Measurements from ENCODE around the gene PSME3IP1.
"Not testable (repeated sequence)": the region's sequence is repeated elsewhere in the genome, so short reads cannot be mapped to it uniquely, and the experiment has no call there.

PSME3IP1 gene

GRCh38 chr16:57196753-57197152, 10.9 kb upstream of the PSME3IP1 start:
- no peak for DNase-seq

GRCh38 chr16:57196286-57196685, 10.4 kb upstream of the PSME3IP1 start:
- DNase-seq = no peak

GRCh38 chr16:57194512-57194911, 8.7 kb upstream of the PSME3IP1 start:
- no peak for DNase-seq

GRCh38 chr16:57192720-57193486, 7.1 kb upstream of the PSME3IP1 start:
- no peak for DNase-seq

- DNase-seq = peak in 1 of 2 experiments; percentile 12
Measured at GRCh38 chr16:57192146-57192545, 6.3 kb upstream of the PSME3IP1 start.

GRCh38 chr16:57191056-57191571, 5.3 kb upstream of the PSME3IP1 start:
- no peak for DNase-seq

GRCh38 chr16:57190136-57190535, 4.3 kb upstream of the PSME3IP1 start:
- DNase-seq = no peak

- not testable (repeated sequence) for DNase-seq
Measured at GRCh38 chr16:57189527-57189926, 3.7 kb upstream of the PSME3IP1 start.

- no peak for DNase-seq
Measured at GRCh38 chr16:57188711-57189002, 2.8 kb upstream of the PSME3IP1 start.

- peak in 1 of 2 experiments; percentile 47 for DNase-seq
Measured at GRCh38 chr16:57187902-57188710, 2.3 kb upstream of the PSME3IP1 start.

GRCh38 chr16:57186872-57187854, 1.3 kb upstream of the PSME3IP1 start:
- DNase-seq = peak; percentile 17 to 47

GRCh38 chr16:57185446-57185944, 344 bp downstream of the PSME3IP1 start:
- DNase-seq = peak; percentile 46 to 59

- no peak for DNase-seq
Measured at GRCh38 chr16:57184887-57185445, 873 bp downstream of the PSME3IP1 start.

GRCh38 chr16:57184113-57184512, 1.7 kb downstream of the PSME3IP1 start:
- no peak for DNase-seq

- DNase-seq = no peak
Measured at GRCh38 chr16:57179215-57179828, 6.5 kb downstream of the PSME3IP1 start.

- DNase-seq = peak; percentile 33 to 48
Measured at GRCh38 chr16:57178793-57179212, 7.0 kb downstream of the PSME3IP1 start.

GRCh38 chr16:57178196-57178595, 7.6 kb downstream of the PSME3IP1 start:
- peak; percentile 81 to 90 for DNase-seq

GRCh38 chr16:57175896-57176295, 9.9 kb downstream of the PSME3IP1 start:
- no peak for DNase-seq

GRCh38 chr16:57172721-57173290, 13.0 kb downstream of the PSME3IP1 start:
- DNase-seq = no peak

- no peak for DNase-seq
Measured at GRCh38 chr16:57169327-57169726, 16.5 kb downstream of the PSME3IP1 start.

- peak; percentile 12 to 28 for DNase-seq
Measured at GRCh38 chr16:57167953-57168352, 17.9 kb downstream of the PSME3IP1 start.

All from NCI-H526 (cell line).